Anterior cingulate cortex (tissue), 58 donors: ENCODE measurements around the gene PTGER4.
"Not testable (repeated sequence)": the region's sequence is repeated elsewhere in the genome, so short reads cannot be mapped to it uniquely, and the experiment has no call there.

Experiments used
- DNase-seq, 58 donors: peaks; one replicate each; lab custom pipeline; 2025; lab: John Stamatoyannopoulos, UW

Gene PTGER4

GRCh38 chr5:40688127-40688761, 8.5 kb downstream of the PTGER4 start:
- DNase-seq = peak in 53 of 58 donors; percentile 7 to 87 (median 62)

GRCh38 chr5:40688996-40689395, 9.3 kb downstream of the PTGER4 start:
- DNase-seq = no peak

GRCh38 chr5:40689438-40689837, 9.7 kb downstream of the PTGER4 start:
- DNase-seq = no peak

- DNase-seq = no peak
Observed at GRCh38 chr5:40690267-40690666, 10.6 kb downstream of the PTGER4 start.

- no peak for DNase-seq
Observed at GRCh38 chr5:40691894-40692293, 12.2 kb downstream of the PTGER4 start.

- DNase-seq = no peak
Observed at GRCh38 chr5:40694433-40694832, 14.7 kb downstream of the PTGER4 start.

- DNase-seq = no peak
Observed at GRCh38 chr5:40700116-40700782, 20.5 kb downstream of the PTGER4 start.

GRCh38 chr5:40702027-40702426, 22.3 kb downstream of the PTGER4 start:
- not testable (repeated sequence) for DNase-seq

GRCh38 chr5:40705484-40705883, 25.8 kb downstream of the PTGER4 start:
- not testable (repeated sequence) for DNase-seq

- DNase-seq = not testable (repeated sequence)
Observed at GRCh38 chr5:40710575-40710974, 30.9 kb downstream of the PTGER4 start.

- no peak for DNase-seq
Observed at GRCh38 chr5:40714001-40714400, 34.3 kb downstream of the PTGER4 start.

GRCh38 chr5:40716000-40716399, 36.3 kb downstream of the PTGER4 start:
- DNase-seq = peak in 12 of 58 donors; percentile 3 to 70 (median 11)

- DNase-seq = no peak
Observed at GRCh38 chr5:40716590-40716989, 36.9 kb downstream of the PTGER4 start.

GRCh38 chr5:40717281-40717680, 37.6 kb downstream of the PTGER4 start:
- DNase-seq = no peak

- no peak for DNase-seq
Observed at GRCh38 chr5:40720069-40720468, 40.4 kb downstream of the PTGER4 start.

GRCh38 chr5:40722497-40722911, 42.8 kb downstream of the PTGER4 start:
- DNase-seq = peak in 1 of 58 donors; percentile 1

GRCh38 chr5:40733434-40733833, 53.7 kb downstream of the PTGER4 start:
- no peak for DNase-seq

GRCh38 chr5:40733879-40734563, 54.3 kb downstream of the PTGER4 start:
- no peak for DNase-seq

GRCh38 chr5:40734986-40735385, 55.3 kb downstream of the PTGER4 start:
- no peak for DNase-seq

GRCh38 chr5:40735609-40736008, 55.9 kb downstream of the PTGER4 start:
- no peak for DNase-seq

GRCh38 chr5:40736103-40736875, 56.6 kb downstream of the PTGER4 start:
- peak in 2 of 58 donors; percentile 7 to 26 for DNase-seq
